Endothelial cell of umbilical vein (primary cell): ENCODE results near the gene GPRC5D. TPM values are rescaled to one million over a fixed set of nuclear protein-coding genes. Genes with fewer than 3 reads are reported as not detected.
A peak's percentile ranks its signal among the peaks of the same experiment; 100 is the strongest.

Experiments
- BruUV-seq: library from RNA; stranded (reverse); fragments of 400-500 nt; replicated peaks from 2 replicates; lab custom pipeline; 2021; lab: Mats Ljungman, UMichigan
- CTCF ChIA-PET: fragments of 300-600, 350-600 bp; sonication (Branson Sonifier 250); formaldehyde crosslinking; loops from one replicate; lab custom pipeline; 2021; ENCODE audit warnings: antibody characterized with exemption, inconsistent platforms; lab: Charles Lee
- POLR2A ChIA-PET: fragments of 300-600, 350-600 bp; sonication (Branson Sonifier 250); formaldehyde crosslinking; loops from one replicate; lab custom pipeline; 2021; ENCODE audit warnings: antibody characterized with exemption, inconsistent platforms; lab: Charles Lee
- DNase-seq: peaks from one replicate; pipeline ENCODE4 v3.0.0-alpha.2; 2011; ENCODE audit warnings: low read depth, low spot score
- FAIRE-seq: peaks from 2 replicates; lab custom pipeline; 2011; peaks lifted over from hg19 to GRCh38; lab: Jason Lieb, UNC
- H2AFZ ChIP-seq: 2 replicates; pipeline ENCODE4 v1.6.0; 2012; ENCODE audit warnings: low read depth, low read length, control low read depth, inconsistent platforms
- H3K27ac ChIP-seq: 2 replicates; pipeline ENCODE4 v1.5.1; 2011; ENCODE audit warnings: low read depth, mild to moderate bottlenecking, control low read depth, low read length, moderate library complexity; ENCODE audit not compliant: insufficient read depth
- H3K27me3 ChIP-seq, 2 experiments: 2 replicates each; pipeline versions ENCODE4 v1.6.0 to v1.6.1; 2011; ENCODE audit warnings: low read length in 2 of 2, mixed read lengths in 1 of 2; ENCODE audit not compliant: control insufficient read depth in 2 of 2, insufficient read depth in 2 of 2
- H3K36me3 ChIP-seq, 2 experiments: 2 replicates in 1 of 2; 3 replicates in 1 of 2; pipeline ENCODE4 v1.5.1; 2011; ENCODE audit warnings: low read length in 2 of 2, mild to moderate bottlenecking in 1 of 2, moderate library complexity in 1 of 2; ENCODE audit not compliant: control insufficient read depth in 2 of 2, insufficient read depth in 2 of 2; ENCODE audit errors: extremely low read depth in 1 of 2
- H3K4me1 ChIP-seq: 3 replicates; pipeline ENCODE4 v1.5.1; 2011; ENCODE audit warnings: mild to moderate bottlenecking, low read length; ENCODE audit not compliant: control insufficient read depth, insufficient read depth; ENCODE audit errors: extremely low read depth
- H3K4me2 ChIP-seq: 2 replicates; pipeline ENCODE4 v1.6.1; 2011; ENCODE audit warnings: low read length, control low read depth, mixed read lengths; ENCODE audit not compliant: insufficient read depth
- H3K4me3 ChIP-seq, 3 experiments: fragments of 200-600 bp in 1 of 3; sonication (generic), shearing (Covaris generic) in 1 of 3; replicated peaks in 1 of 3; 2 replicates each; pipeline ENCODE4 v1.5.1; 2011 to 2016; ENCODE audit warnings: control low read depth in 3 of 3, low read length in 3 of 3, mild to moderate bottlenecking in 2 of 3, inconsistent platforms in 1 of 3, low read depth in 1 of 3, moderate library complexity in 1 of 3; ENCODE audit not compliant: insufficient read depth in 1 of 3
- H3K79me2 ChIP-seq: 2 replicates; pipeline ENCODE4 v1.6.0; 2012; ENCODE audit warnings: low read length, inconsistent platforms; ENCODE audit not compliant: control insufficient read depth, insufficient read depth
- H3K9ac ChIP-seq: replicated peaks from 2 replicates; pipeline ENCODE3; 2011; ENCODE audit warnings: low read length, control low read depth; ENCODE audit not compliant: insufficient read depth; ENCODE audit errors: extremely low read depth
- H3K9me1 ChIP-seq: replicated peaks from 3 replicates; pipeline ENCODE4 v1.6.0; 2011; ENCODE audit warnings: mild to moderate bottlenecking, low read length; ENCODE audit not compliant: control insufficient read depth, insufficient read depth; ENCODE audit errors: extremely low read depth
- H3K9me3 ChIP-seq: replicated peaks from 2 replicates; pipeline ENCODE4 v1.5.1; 2012; ENCODE audit warnings: low read length, inconsistent platforms; ENCODE audit not compliant: control insufficient read depth, insufficient read depth
- H4K20me1 ChIP-seq: replicated peaks from 2 replicates; pipeline ENCODE3; 2011; ENCODE audit warnings: mild to moderate bottlenecking, low read length; ENCODE audit not compliant: control insufficient read depth, insufficient read depth; ENCODE audit errors: extremely low read depth
- EZH2 ChIP-seq: IDR thresholded peaks from 2 replicates; pipeline ENCODE4 v1.6.1; 2012; ENCODE audit warnings: borderline replicate concordance, low read depth, mild to moderate bottlenecking, moderate library complexity, low read length, inconsistent platforms; ENCODE audit not compliant: severe bottlenecking
- FOS ChIP-seq: IDR thresholded peaks from 2 replicates; pipeline ENCODE4 v1.6.1; 2011; ENCODE audit warnings: mild to moderate bottlenecking, low read length, moderate library complexity, borderline replicate concordance; ENCODE audit not compliant: insufficient read depth
- GATA2 ChIP-seq: IDR thresholded peaks from 2 replicates; pipeline ENCODE4 v1.7.0; 2011; ENCODE audit warnings: low read depth, mild to moderate bottlenecking, moderate library complexity, mixed read lengths, low read length; ENCODE audit not compliant: insufficient read length, insufficient read depth
- JUN ChIP-seq: IDR thresholded peaks from 2 replicates; pipeline ENCODE4 v1.6.1; 2011; ENCODE audit warnings: borderline replicate concordance, low read depth; ENCODE audit not compliant: insufficient read length, insufficient read depth
- MYC ChIP-seq: IDR thresholded peaks from one replicate; pipeline ENCODE4 v1.6.1; 2011; ENCODE audit warnings: mild to moderate bottlenecking, low read depth, low read length
- POLR2A ChIP-seq: IDR thresholded peaks from 2 replicates; pipeline ENCODE4 v1.6.1; 2012; ENCODE audit warnings: low read depth, mild to moderate bottlenecking, control low read depth, low read length
- POLR2AphosphoS5 ChIP-seq: IDR thresholded peaks from 2 replicates; pipeline ENCODE4 v1.6.1; 2012; ENCODE audit warnings: low read depth, mild to moderate bottlenecking, control low read depth, low read length, moderate library complexity; ENCODE audit not compliant: insufficient read depth
- dilution Hi-C: fragments of 300-500 bp; cut with MboI; formaldehyde crosslinking; loops from one replicate; pipeline ENCODE4 v1.15.0; 2019; ENCODE audit warnings: low sequenced_read_pairs; ENCODE audit not compliant: extremely low pct_ligation_motif_present
- intact Hi-C: fragments of 100-400 bp; cut with micrococcal nuclease; formaldehyde crosslinking; loops from one replicate; pipeline ENCODE4 v1.10.0; 2022
- polyA plus RNA-seq, 4 experiments: library from polyadenylated mRNA; depleted of rRNA in 3 of 4; stranded (reverse) in 3 of 4; unstranded in 1 of 4; fragments of >200 nt; gene quantifications; 2 replicates each; pipeline versions ENCODE4 v1.2.1 to v1.2.3, GENCODE V29; 2011 to 2012; ENCODE audit warnings: missing spikeins in 1 of 4
- total RNA-seq: library from RNA; stranded (reverse); gene quantifications from 2 replicates; pipeline ENCODE4 v1.2.3, GENCODE V29; 2021
- TF ChIP-seq, protein P1 (sequence below): IDR thresholded peaks from 2 replicates; pipeline ENCODE4 v1.6.1; 2011; ENCODE audit not compliant: insufficient read depth, insufficient read length

The GPRC5D gene
- total and polyA plus RNA-seq, 2 donors (not counting 3 experiments of a cell fraction or from before 2014, with no cell fraction given), result not detected

DNA sequence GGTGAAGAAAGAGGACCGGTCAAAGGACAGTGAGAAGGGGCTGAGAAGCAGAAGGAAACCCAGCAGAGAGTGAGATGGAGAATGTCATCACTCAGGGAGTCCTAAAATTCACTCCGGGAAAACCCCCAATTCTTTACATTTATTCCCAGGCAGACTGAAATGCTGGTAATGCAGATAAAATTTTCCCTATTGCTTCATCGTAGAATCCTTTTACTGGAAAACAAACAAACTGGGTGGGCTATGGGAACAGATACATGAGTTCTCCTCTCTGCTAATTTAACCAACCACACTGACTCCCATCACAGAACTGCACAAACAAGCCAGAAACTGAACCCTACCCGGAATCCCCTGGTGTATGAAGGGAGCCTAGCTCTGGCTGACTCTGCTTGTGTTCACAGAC is 27.2 kb upstream of the GPRC5D start:
- FAIRE-seq, result no peak
- no peaks in the 10 kb centered on the region for H3K27me3 ChIP-seq
- no peaks in the 10 kb centered on the region for H3K9me1 ChIP-seq
- no peak overlapping the region for H3K4me2 ChIP-seq
- no peak overlapping the region for H2AFZ ChIP-seq
- peaks cover 0 to 4% of the 10 kb centered on the region in 2 experiments for H3K36me3 ChIP-seq
- DNase-seq, result peak; percentile 16
- peak overlapping the region; percentile 76 for H3K27ac ChIP-seq
- H4K20me1 ChIP-seq, result no peaks in the 10 kb centered on the region
- ChIA-PET CTCF (interaction anchor here (0.6 to 8.5 kb wide), 11 partner anchors 10 to 277 kb away, joined by 3 to 116 read pairs (median 4); no protein-coding TSS in a partner anchor), POLR2A (interaction anchor here (0.6 kb wide), 1 partner anchor 285 kb away, joined by 4 read pairs; no protein-coding TSS in a partner anchor)
- no peak overlapping the region for H3K4me3 ChIP-seq
- H3K4me1 ChIP-seq, result peaks cover 39% of the 10 kb centered on the region
- peak overlapping the region; percentile 43 for H3K9ac ChIP-seq
- no peaks in the 10 kb centered on the region for H3K79me2 ChIP-seq
- TF ChIP-seq POLR2AphosphoS5 (no peak), MYC (no peak), FOS (no peak)
- dilution Hi-C loops (no loop called here), intact Hi-C loops (loop anchor here (1.0 kb wide), 1 partner anchor 63 kb away; no protein-coding TSS in a partner anchor)
- H3K9me3 ChIP-seq, result no peaks in the 10 kb centered on the region
- no TSS peak for BruUV-seq

DNA sequence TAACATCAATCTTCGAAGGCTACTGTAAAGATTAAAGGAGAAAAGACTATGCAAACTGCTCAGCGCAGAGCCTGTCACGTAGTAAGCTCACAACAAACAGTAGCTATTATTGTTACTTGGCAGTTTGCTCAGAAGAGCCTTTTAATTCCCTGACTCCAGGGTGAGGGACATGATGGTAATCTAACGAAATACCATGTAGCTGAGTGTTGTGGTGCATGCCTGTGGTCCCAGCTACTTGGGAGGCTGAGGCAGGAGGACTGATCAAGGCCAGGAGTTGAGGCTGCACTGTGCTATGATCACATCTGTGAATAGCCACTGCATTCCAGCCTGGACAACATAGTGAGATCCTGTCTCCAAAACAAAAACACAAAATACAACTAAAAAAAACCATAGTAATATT is 25.3 kb upstream of the GPRC5D start:
- POLR2A ChIA-PET, result no interaction called here
- H3K79me2 ChIP-seq, result no peaks in the 10 kb centered on the region
- H2AFZ ChIP-seq, result no peak overlapping the region
- H4K20me1 ChIP-seq, result no peaks in the 10 kb centered on the region
- H3K9me3 ChIP-seq, result no peaks in the 10 kb centered on the region
- intact Hi-C loops, result no loop called here
- no TSS peak for BruUV-seq
- H3K4me1 ChIP-seq, result peaks cover 37% of the 10 kb centered on the region
- CTCF ChIA-PET, result interaction anchor here (1.2 to 3.6 kb wide), 10 partner anchors 9 to 233 kb away, joined by 3 to 40 read pairs (median 6); no protein-coding TSS in a partner anchor
- H3K9ac ChIP-seq, result no peak overlapping the region
- no peak overlapping the region for H3K27ac ChIP-seq
- FAIRE-seq, result no peak
- H3K4me2 ChIP-seq, result no peak overlapping the region
- DNase-seq, result no peak
- no peaks in the 10 kb centered on the region for H3K9me1 ChIP-seq
- TF ChIP-seq POLR2A (no peak), MYC (no peak), EZH2 (no peak), GATA2 (no peak), JUN (no peak)
- TF ChIP-seq, protein P1, sequence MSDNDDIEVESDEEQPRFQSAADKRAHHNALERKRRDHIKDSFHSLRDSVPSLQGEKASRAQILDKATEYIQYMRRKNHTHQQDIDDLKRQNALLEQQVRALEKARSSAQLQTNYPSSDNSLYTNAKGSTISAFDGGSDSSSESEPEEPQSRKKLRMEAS, result no peak
- H3K27me3 ChIP-seq, result no peaks in the 10 kb centered on the region
- no peak overlapping the region for H3K4me3 ChIP-seq
- H3K36me3 ChIP-seq, result peaks cover 0 to 6% of the 10 kb centered on the region in 2 experiments
- dilution Hi-C loops, result no loop called here
